ENCODE data around the gene FMO1.

- TF ChIP-seq POLR2A (IDR thresholded peaks at IDR 0.05) (no peak), EP300 (IDR thresholded peaks at IDR 0.05) (no peak)
- TF ChIP-seq, protein P1, sequence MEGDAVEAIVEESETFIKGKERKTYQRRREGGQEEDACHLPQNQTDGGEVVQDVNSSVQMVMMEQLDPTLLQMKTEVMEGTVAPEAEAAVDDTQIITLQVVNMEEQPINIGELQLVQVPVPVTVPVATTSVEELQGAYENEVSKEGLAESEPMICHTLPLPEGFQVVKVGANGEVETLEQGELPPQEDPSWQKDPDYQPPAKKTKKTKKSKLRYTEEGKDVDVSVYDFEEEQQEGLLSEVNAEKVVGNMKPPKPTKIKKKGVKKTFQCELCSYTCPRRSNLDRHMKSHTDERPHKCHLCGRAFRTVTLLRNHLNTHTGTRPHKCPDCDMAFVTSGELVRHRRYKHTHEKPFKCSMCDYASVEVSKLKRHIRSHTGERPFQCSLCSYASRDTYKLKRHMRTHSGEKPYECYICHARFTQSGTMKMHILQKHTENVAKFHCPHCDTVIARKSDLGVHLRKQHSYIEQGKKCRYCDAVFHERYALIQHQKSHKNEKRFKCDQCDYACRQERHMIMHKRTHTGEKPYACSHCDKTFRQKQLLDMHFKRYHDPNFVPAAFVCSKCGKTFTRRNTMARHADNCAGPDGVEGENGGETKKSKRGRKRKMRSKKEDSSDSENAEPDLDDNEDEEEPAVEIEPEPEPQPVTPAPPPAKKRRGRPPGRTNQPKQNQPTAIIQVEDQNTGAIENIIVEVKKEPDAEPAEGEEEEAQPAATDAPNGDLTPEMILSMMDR (IDR thresholded peaks at IDR 0.05): peak; percentile 28 to 54 (median 44)
These were observed 3.0 kb downstream of the FMO1 start for GRCh38 chr1:171251042-171251951.
